ENCODE results near the gene A3GALT2. TPM values are rescaled to one million over a fixed set of nuclear protein-coding genes. Genes with fewer than 3 reads are reported as not detected.
A peak's percentile ranks its signal among the peaks of the same experiment; 100 is the strongest.

The A3GALT2 gene
- total RNA-seq, 1 donor from 2014 or later: 0.71 TPM

GRCh38 chr1:33344896-33345560 lies 24.1 kb upstream of the A3GALT2 start:
- H3K4me1 Mint-ChIP-seq (ENCODE audit: low read depth, unreplicated experiment): peaks cover 60% of the 10 kb centered on the region
- no peak for TF ChIP-seq CTCF (IDR thresholded peaks at IDR 0.05; ENCODE audit: partially characterized antibody, unreplicated experiment)
- peak overlapping the region; percentile 98 for H3K4me3 Mint-ChIP-seq (ENCODE audit: unreplicated experiment)
- H3K27ac Mint-ChIP-seq (ENCODE audit: unreplicated experiment): peak overlapping the region; percentile 52
- H3K27me3 Mint-ChIP-seq (ENCODE audit: unreplicated experiment): peaks cover 25% of the 10 kb centered on the region
- H3K36me3 Mint-ChIP-seq (ENCODE audit: unreplicated experiment): peaks cover 16% of the 10 kb centered on the region
- H3K9me3 Mint-ChIP-seq (ENCODE audit: unreplicated experiment): peaks cover 28% of the 10 kb centered on the region
- no peak for DNase-seq

- H3K4me1 Mint-ChIP-seq (ENCODE audit: low read depth, unreplicated experiment): peaks cover 73% of the 10 kb centered on the region
- H3K36me3 Mint-ChIP-seq (ENCODE audit: unreplicated experiment): peaks cover 13% of the 10 kb centered on the region
- peak overlapping the region; percentile 52 for H3K27ac Mint-ChIP-seq (ENCODE audit: unreplicated experiment)
- DNase-seq: no peak
- H3K9me3 Mint-ChIP-seq (ENCODE audit: unreplicated experiment): peaks cover 25% of the 10 kb centered on the region
- H3K27me3 Mint-ChIP-seq (ENCODE audit: unreplicated experiment): peaks cover 21% of the 10 kb centered on the region
- no peak for TF ChIP-seq CTCF (IDR thresholded peaks at IDR 0.05; ENCODE audit: partially characterized antibody, unreplicated experiment)
- H3K4me3 Mint-ChIP-seq (ENCODE audit: unreplicated experiment): peak overlapping the region; percentile 70
These were observed 22.6 kb upstream of the A3GALT2 start for GRCh38 chr1:33343539-33343938.

GRCh38 chr1:33342041-33342723 lies 21.3 kb upstream of the A3GALT2 start:
- H3K9me3 Mint-ChIP-seq (ENCODE audit: unreplicated experiment): peaks cover 20% of the 10 kb centered on the region
- H3K36me3 Mint-ChIP-seq (ENCODE audit: unreplicated experiment): peaks cover 7% of the 10 kb centered on the region
- H3K4me1 Mint-ChIP-seq (ENCODE audit: low read depth, unreplicated experiment): peaks cover 83% of the 10 kb centered on the region
- no peak for TF ChIP-seq CTCF (IDR thresholded peaks at IDR 0.05; ENCODE audit: partially characterized antibody, unreplicated experiment)
- peaks cover 17% of the 10 kb centered on the region for H3K27me3 Mint-ChIP-seq (ENCODE audit: unreplicated experiment)
- H3K27ac Mint-ChIP-seq (ENCODE audit: unreplicated experiment): peak overlapping the region; percentile 96
- peak overlapping the region; percentile 93 for H3K4me3 Mint-ChIP-seq (ENCODE audit: unreplicated experiment)
- peak; percentile 49 for DNase-seq

- H3K9me3 Mint-ChIP-seq (ENCODE audit: unreplicated experiment): peaks cover 20% of the 10 kb centered on the region
- H3K27ac Mint-ChIP-seq (ENCODE audit: unreplicated experiment): peak overlapping the region; percentile 96
- DNase-seq: no peak
- H3K36me3 Mint-ChIP-seq (ENCODE audit: unreplicated experiment): no peaks in the 10 kb centered on the region
- H3K27me3 Mint-ChIP-seq (ENCODE audit: unreplicated experiment): peaks cover 15% of the 10 kb centered on the region
- H3K4me3 Mint-ChIP-seq (ENCODE audit: unreplicated experiment): peak overlapping the region; percentile 93
- H3K4me1 Mint-ChIP-seq (ENCODE audit: low read depth, unreplicated experiment): peaks cover 81% of the 10 kb centered on the region
- TF ChIP-seq CTCF (IDR thresholded peaks at IDR 0.05; ENCODE audit: partially characterized antibody, unreplicated experiment): no peak
These were observed 20.3 kb upstream of the A3GALT2 start for GRCh38 chr1:33341190-33341589.

GRCh38 chr1:33339413-33339812 lies 18.5 kb upstream of the A3GALT2 start:
- DNase-seq: no peak
- no peak for TF ChIP-seq CTCF (IDR thresholded peaks at IDR 0.05; ENCODE audit: partially characterized antibody, unreplicated experiment)
- H3K4me1 Mint-ChIP-seq (ENCODE audit: low read depth, unreplicated experiment): peaks cover 83% of the 10 kb centered on the region
- peaks cover 15% of the 10 kb centered on the region for H3K27me3 Mint-ChIP-seq (ENCODE audit: unreplicated experiment)
- peak overlapping the region; percentile 72 for H3K4me3 Mint-ChIP-seq (ENCODE audit: unreplicated experiment)
- H3K9me3 Mint-ChIP-seq (ENCODE audit: unreplicated experiment): peaks cover 23% of the 10 kb centered on the region
- no peaks in the 10 kb centered on the region for H3K36me3 Mint-ChIP-seq (ENCODE audit: unreplicated experiment)
- H3K27ac Mint-ChIP-seq (ENCODE audit: unreplicated experiment): peak overlapping the region; percentile 92

All from glutamatergic neuron (in vitro differentiated cells).